ENCODE measurements around the gene DEFB113. TPM values are rescaled to one million over a fixed set of nuclear protein-coding genes. Genes with fewer than 3 reads are reported as not detected.

Gene DEFB113
- polyA plus RNA-seq, 1 of the 3 experiments (the other 2 are of a cell fraction) = not detected

- Histone ChIP-seq H2AFZ (ENCODE audit: low read depth) (no peak overlapping the region), H3K27ac (ENCODE audit: low read depth in 2 of 2, low read length in 1 of 2) (no peak overlapping the region), H4K20me1 (ENCODE audit: insufficient read depth) (no peaks in the 10 kb centered on the region), H3K9ac (no peak overlapping the region), H3K9me3 (no peaks in the 10 kb centered on the region), H3K36me3 (replicated peaks in 1 of 2; ENCODE audit: control insufficient read depth in 1 of 2, insufficient read depth in 2 of 2, low read length in 1 of 2) (no peaks in the 10 kb centered on the region), H3K9me2 (no peaks in the 10 kb centered on the region), H3K27me3 (ENCODE audit: insufficient read depth) (no peaks in the 10 kb centered on the region), H3K4me3 (ENCODE audit: low read depth in 2 of 2, low read length in 1 of 2) (no peak overlapping the region), H3F3A (replicated peaks; ENCODE audit: insufficient read depth) (no peaks in the 10 kb centered on the region), H3K4me1 (ENCODE audit: control insufficient read depth in 1 of 2, insufficient read depth in 2 of 2, low read depth in 1 of 2, low read length in 1 of 2) (no peaks in the 10 kb centered on the region), H3K4me2 (no peak overlapping the region), H3K79me2 (ENCODE audit: insufficient read depth) (no peaks in the 10 kb centered on the region)
- CTCF ChIA-PET = no interaction called here
- DNase-seq = no peak
- WGBS (ENCODE audit: low lambda C conversion rate) = 0% methylated on average over 2 of the region's 2 CpGs
- POLR2A ChIA-PET = no interaction called here
- TF ChIP-seq TAF1 (IDR thresholded peaks at IDR 0.05; ENCODE audit: borderline replicate concordance, low read depth, low read length) (no peak), CHD2 (IDR thresholded peaks at IDR 0.05; ENCODE audit: low read length, partially characterized antibody) (no peak), RXRA (IDR thresholded peaks at IDR 0.05; ENCODE audit: borderline replicate concordance, low read depth) (no peak), RCOR1 (IDR thresholded peaks at IDR 0.05; ENCODE audit: low read length) (no peak), POLR2AphosphoS5 (IDR thresholded peaks at IDR 0.05; ENCODE audit: low read depth, low read length) (no peak), GABPA (IDR thresholded peaks at IDR 0.05; ENCODE audit: low read depth) (no peak), FOXJ3 (CRISPR knock-in tag; IDR thresholded peaks at IDR 0.05) (no peak), GATA2 (CRISPR knock-in tag; IDR thresholded peaks at IDR 0.05) (no peak), EZH2phosphoT487 (IDR thresholded peaks at IDR 0.05; ENCODE audit: borderline replicate concordance, low read depth) (no peak), ZBTB33 (IDR thresholded peaks at IDR 0.05; ENCODE audit: borderline replicate concordance, low read depth) (no peak), YY1 (IDR thresholded peaks at IDR 0.05; ENCODE audit: low read depth) (no peak), FOXM1 (IDR thresholded peaks at IDR 0.05; ENCODE audit: low read depth) (no peak), TCF12 (IDR thresholded peaks at IDR 0.05) (no peak), RFX5 (IDR thresholded peaks at IDR 0.05; ENCODE audit: low read length) (no peak), EP300 (IDR thresholded peaks at IDR 0.05; ENCODE audit: borderline replicate concordance in 1 of 2, low read depth in 1 of 2, low read length in 1 of 2) (no peak)
- TF ChIP-seq, protein P1, sequence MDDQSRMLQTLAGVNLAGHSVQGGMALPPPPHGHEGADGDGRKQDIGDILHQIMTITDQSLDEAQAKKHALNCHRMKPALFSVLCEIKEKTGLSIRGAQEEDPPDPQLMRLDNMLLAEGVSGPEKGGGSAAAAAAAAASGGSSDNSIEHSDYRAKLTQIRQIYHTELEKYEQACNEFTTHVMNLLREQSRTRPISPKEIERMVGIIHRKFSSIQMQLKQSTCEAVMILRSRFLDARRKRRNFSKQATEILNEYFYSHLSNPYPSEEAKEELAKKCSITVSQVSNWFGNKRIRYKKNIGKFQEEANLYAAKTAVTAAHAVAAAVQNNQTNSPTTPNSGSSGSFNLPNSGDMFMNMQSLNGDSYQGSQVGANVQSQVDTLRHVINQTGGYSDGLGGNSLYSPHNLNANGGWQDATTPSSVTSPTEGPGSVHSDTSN (IDR thresholded peaks at IDR 0.05) = no peak
- TF ChIP-seq, protein P2, sequence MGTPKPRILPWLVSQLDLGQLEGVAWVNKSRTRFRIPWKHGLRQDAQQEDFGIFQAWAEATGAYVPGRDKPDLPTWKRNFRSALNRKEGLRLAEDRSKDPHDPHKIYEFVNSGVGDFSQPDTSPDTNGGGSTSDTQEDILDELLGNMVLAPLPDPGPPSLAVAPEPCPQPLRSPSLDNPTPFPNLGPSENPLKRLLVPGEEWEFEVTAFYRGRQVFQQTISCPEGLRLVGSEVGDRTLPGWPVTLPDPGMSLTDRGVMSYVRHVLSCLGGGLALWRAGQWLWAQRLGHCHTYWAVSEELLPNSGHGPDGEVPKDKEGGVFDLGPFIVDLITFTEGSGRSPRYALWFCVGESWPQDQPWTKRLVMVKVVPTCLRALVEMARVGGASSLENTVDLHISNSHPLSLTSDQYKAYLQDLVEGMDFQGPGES (IDR thresholded peaks at IDR 0.05; ENCODE audit: low read depth, low read length) = no peak
- TF ChIP-seq, protein P3, sequence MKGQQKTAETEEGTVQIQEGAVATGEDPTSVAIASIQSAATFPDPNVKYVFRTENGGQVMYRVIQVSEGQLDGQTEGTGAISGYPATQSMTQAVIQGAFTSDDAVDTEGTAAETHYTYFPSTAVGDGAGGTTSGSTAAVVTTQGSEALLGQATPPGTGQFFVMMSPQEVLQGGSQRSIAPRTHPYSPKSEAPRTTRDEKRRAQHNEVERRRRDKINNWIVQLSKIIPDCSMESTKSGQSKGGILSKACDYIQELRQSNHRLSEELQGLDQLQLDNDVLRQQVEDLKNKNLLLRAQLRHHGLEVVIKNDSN (IDR thresholded peaks at IDR 0.05; ENCODE audit: borderline replicate concordance, low read depth) = no peak
Measured at GRCh38 chr6:49988900-49989299, 19.5 kb upstream of the DEFB113 start.
